HL-60 (cell line): ENCODE measurements around the gene INPP4B.

Experiments
- DNase-seq, 2 experiments: peaks; one replicate each; pipeline ENCODE4 v3.0.0-alpha.2; 2010 to 2020; ENCODE audit warnings: low read depth in 1 of 2, low spot score in 1 of 2
- H3K27ac ChIP-seq: fragments of 250-450 bp; sonication (Bioruptor Pico); replicated peaks from 2 replicates; pipeline ENCODE4 v1.5.1; 2020; ENCODE audit warnings: mild to moderate bottlenecking, moderate library complexity
- H3K27me3 ChIP-seq: fragments of 250-450 bp; sonication (Bioruptor Pico); 2 replicates; pipeline ENCODE4 v1.5.1; 2021; ENCODE audit warnings: mild to moderate bottlenecking, moderate library complexity; ENCODE audit not compliant: insufficient read depth, poor library complexity, severe bottlenecking
- H3K4me3 ChIP-seq: replicated peaks from 2 replicates; pipeline ENCODE4 v1.5.1; 2011; ENCODE audit warnings: mild to moderate bottlenecking, control low read depth, low read length; ENCODE audit not compliant: insufficient read depth
- GABPA ChIP-seq: IDR thresholded peaks from 2 replicates; pipeline ENCODE4 v1.6.1; 2012; ENCODE audit warnings: low read depth
- POLR2AphosphoS5 ChIP-seq: IDR thresholded peaks from 2 replicates; pipeline ENCODE4 v1.6.1; 2012; ENCODE audit warnings: low read depth
- REST ChIP-seq: IDR thresholded peaks from 2 replicates; pipeline ENCODE4 v1.6.1; 2012; ENCODE audit warnings: low read depth; ENCODE audit not compliant: insufficient replicate concordance
- SPI1 ChIP-seq: IDR thresholded peaks from 2 replicates; pipeline ENCODE4 v1.6.1; 2012; ENCODE audit warnings: low read depth, mild to moderate bottlenecking, borderline replicate concordance
- TF ChIP-seq, protein P1 (sequence below): IDR thresholded peaks from one replicate; pipeline ENCODE4 v1.5.1; 2011; ENCODE audit warnings: low read length, control low read depth, inconsistent platforms; ENCODE audit not compliant: insufficient read depth

INPP4B gene

GRCh38 chr4:142158980-142159379, 687.1 kb downstream of the INPP4B start:
- Histone ChIP-seq H3K4me3 (no peak overlapping the region), H3K27ac (no peak overlapping the region), H3K27me3 (no peaks in the 10 kb centered on the region)
- DNase-seq = no peak
- TF ChIP-seq GABPA (no peak), POLR2AphosphoS5 (no peak), SPI1 (no peak), REST (no peak)
- TF ChIP-seq, protein P1, sequence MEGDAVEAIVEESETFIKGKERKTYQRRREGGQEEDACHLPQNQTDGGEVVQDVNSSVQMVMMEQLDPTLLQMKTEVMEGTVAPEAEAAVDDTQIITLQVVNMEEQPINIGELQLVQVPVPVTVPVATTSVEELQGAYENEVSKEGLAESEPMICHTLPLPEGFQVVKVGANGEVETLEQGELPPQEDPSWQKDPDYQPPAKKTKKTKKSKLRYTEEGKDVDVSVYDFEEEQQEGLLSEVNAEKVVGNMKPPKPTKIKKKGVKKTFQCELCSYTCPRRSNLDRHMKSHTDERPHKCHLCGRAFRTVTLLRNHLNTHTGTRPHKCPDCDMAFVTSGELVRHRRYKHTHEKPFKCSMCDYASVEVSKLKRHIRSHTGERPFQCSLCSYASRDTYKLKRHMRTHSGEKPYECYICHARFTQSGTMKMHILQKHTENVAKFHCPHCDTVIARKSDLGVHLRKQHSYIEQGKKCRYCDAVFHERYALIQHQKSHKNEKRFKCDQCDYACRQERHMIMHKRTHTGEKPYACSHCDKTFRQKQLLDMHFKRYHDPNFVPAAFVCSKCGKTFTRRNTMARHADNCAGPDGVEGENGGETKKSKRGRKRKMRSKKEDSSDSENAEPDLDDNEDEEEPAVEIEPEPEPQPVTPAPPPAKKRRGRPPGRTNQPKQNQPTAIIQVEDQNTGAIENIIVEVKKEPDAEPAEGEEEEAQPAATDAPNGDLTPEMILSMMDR = no peak

DNA sequence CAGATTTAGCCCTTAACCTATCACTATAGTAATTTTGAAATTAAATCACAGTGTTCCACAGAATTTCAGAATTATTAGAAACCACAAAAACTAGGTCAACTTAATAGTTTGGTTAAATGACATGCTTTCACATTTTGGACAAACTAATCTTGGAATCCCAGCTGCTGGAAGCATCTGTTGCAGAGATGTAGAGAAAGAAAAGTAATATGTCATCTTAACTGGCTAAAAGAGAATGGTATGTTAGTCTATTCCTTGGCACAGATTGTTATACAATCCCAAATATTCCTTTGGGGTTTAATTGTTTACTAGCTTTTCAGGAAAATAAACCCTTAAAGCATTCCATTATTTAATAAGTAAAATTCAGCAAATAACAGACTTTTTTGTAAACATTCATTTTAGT, 689.8 kb downstream of the INPP4B start:
- Histone ChIP-seq H3K4me3 (no peak overlapping the region), H3K27me3 (no peaks in the 10 kb centered on the region), H3K27ac (no peak overlapping the region)
- TF ChIP-seq, protein P1 = no peak
- TF ChIP-seq SPI1 (no peak), REST (no peak), GABPA (no peak), POLR2AphosphoS5 (no peak)
- DNase-seq = no peak

GRCh38 chr4:142155347-142155746, 690.8 kb downstream of the INPP4B start:
- Histone ChIP-seq H3K27ac (no peak overlapping the region), H3K27me3 (no peaks in the 10 kb centered on the region), H3K4me3 (no peak overlapping the region)
- no peak for DNase-seq
- TF ChIP-seq GABPA (no peak), POLR2AphosphoS5 (no peak), REST (no peak), SPI1 (no peak)
- TF ChIP-seq, protein P1 = no peak
